Pericardium fibroblast (primary cell): ENCODE data around the gene C3orf85. TPM values are rescaled to one million over a fixed set of nuclear protein-coding genes. Genes with fewer than 3 reads are reported as not detected.

Source experiments
- total RNA-seq: library from RNA; depleted of rRNA; stranded (reverse); fragments of >200 nt; gene quantifications from 2 replicates; pipeline ENCODE4 v1.2.3, GENCODE V29; 2015

The C3orf85 gene, protein sequence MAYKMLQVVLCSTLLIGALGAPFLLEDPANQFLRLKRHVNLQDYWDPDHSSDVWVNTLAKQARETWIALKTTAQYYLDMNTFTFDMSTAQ
- total RNA-seq, result not detected in 2 replicates

GRCh38 chr3:109136523-109136922, at the start of gene C3orf85:
C3orf85 (plus strand) TSS chr3:109136719; CDS start chr3:109136848, 129 bp downstream.

GRCh38 chr3:109117939-109118338, 18.6 kb upstream of the C3orf85 start, which contains the start of gene MORC1:
MORC1 (minus strand) TSS chr3:109118134; CDS start chr3:109118059, 75 bp downstream.

Other genes starting within 250 kb of the C3orf85 start
- not detected in 2 replicates for gene GUCA1C, start 182.8 kb upstream of the C3orf85 start, total RNA-seq
- not detected in 2 replicates for gene MORC1, start 18.6 kb upstream of the C3orf85 start, total RNA-seq
- gene DPPA2, start 179.8 kb downstream of the C3orf85 start, total RNA-seq, result not detected in 2 replicates
- 0.82 TPM in 1 of 2 replicates, not detected in the other for gene DPPA4, start 200.8 kb downstream of the C3orf85 start, total RNA-seq